ENCODE results near the gene B3GNT9. TPM values are rescaled to one million over a fixed set of nuclear protein-coding genes. Genes with fewer than 3 reads are reported as not detected.

B3GNT9 gene
- polyA plus RNA-seq, 1 of the 3 experiments (the other 2 are of a cell fraction), result 9.9 TPM

GRCh38 chr16:67186550-67186950 is 35.8 kb upstream of the B3GNT9 start:
- ChIA-PET POLR2A (no interaction called here), CTCF (interaction anchor here (1.2 to 2.3 kb wide), 3 partner anchors 168 to 232 kb away, joined by 4 to 12 read pairs (median 6); partner anchors contain the start of gene CES3)
- no peaks in the 10 kb centered on the region for H3K9me3 ChIP-seq
- H3K4me3 ChIP-seq (ENCODE audit: low read depth in 2 of 2, low read length in 1 of 2), result peak overlapping the region in 1 of 2 experiments; percentile 36; a peak in 2 of 4 replicates
- H3K4me2 ChIP-seq, result peak overlapping the region; percentile 92
- no peaks in the 10 kb centered on the region for H3K27me3 ChIP-seq (ENCODE audit: insufficient read depth)
- peak; percentile 63; the same call in 1 of the 2 replicates for TF ChIP-seq MAX (IDR thresholded peaks at IDR 0.05; ENCODE audit: low read depth)
- TF ChIP-seq FOXJ3 (CRISPR knock-in tag; IDR thresholded peaks at IDR 0.05), result no peak
- TF ChIP-seq RAD21 (IDR thresholded peaks at IDR 0.05; ENCODE audit: low read length), result no peak
- TF ChIP-seq, protein P1, sequence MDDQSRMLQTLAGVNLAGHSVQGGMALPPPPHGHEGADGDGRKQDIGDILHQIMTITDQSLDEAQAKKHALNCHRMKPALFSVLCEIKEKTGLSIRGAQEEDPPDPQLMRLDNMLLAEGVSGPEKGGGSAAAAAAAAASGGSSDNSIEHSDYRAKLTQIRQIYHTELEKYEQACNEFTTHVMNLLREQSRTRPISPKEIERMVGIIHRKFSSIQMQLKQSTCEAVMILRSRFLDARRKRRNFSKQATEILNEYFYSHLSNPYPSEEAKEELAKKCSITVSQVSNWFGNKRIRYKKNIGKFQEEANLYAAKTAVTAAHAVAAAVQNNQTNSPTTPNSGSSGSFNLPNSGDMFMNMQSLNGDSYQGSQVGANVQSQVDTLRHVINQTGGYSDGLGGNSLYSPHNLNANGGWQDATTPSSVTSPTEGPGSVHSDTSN (IDR thresholded peaks at IDR 0.05), result no peak
- TF ChIP-seq FOXM1 (IDR thresholded peaks at IDR 0.05; ENCODE audit: low read depth), result no peak
- TF ChIP-seq TEAD4 (IDR thresholded peaks at IDR 0.05; ENCODE audit: borderline replicate concordance, insufficient read depth), result no peak
- no peak for TF ChIP-seq POLR2AphosphoS5 (IDR thresholded peaks at IDR 0.05; ENCODE audit: low read depth, low read length)
- peak; percentile 65; the same call in 1 of the 2 replicates for TF ChIP-seq SIN3A (IDR thresholded peaks at IDR 0.05; ENCODE audit: borderline replicate concordance, low read depth, low read length)
- peak; percentile 62; the same call in 1 of the 2 replicates for TF ChIP-seq FOSL2 (IDR thresholded peaks at IDR 0.05; ENCODE audit: borderline replicate concordance, low read depth)
- no peak for TF ChIP-seq SMC3 (IDR thresholded peaks at IDR 0.05; ENCODE audit: low read depth, low read length)
- no peak for TF ChIP-seq RFX5 (IDR thresholded peaks at IDR 0.05; ENCODE audit: low read length)
- peak; percentile 48; the same call in 1 of the 2 replicates for TF ChIP-seq REST (IDR thresholded peaks at IDR 0.05; ENCODE audit: low read depth, low read length)
- TF ChIP-seq TCF12 (IDR thresholded peaks at IDR 0.05), result peak; percentile 32; the same call in 1 of the 2 replicates
- no peak; the same call in 1 of the 2 replicates for TF ChIP-seq NFIC (IDR thresholded peaks at IDR 0.05; ENCODE audit: borderline replicate concordance)
- peak; percentile 50; the same call in 1 of the 2 replicates for TF ChIP-seq YY1 (IDR thresholded peaks at IDR 0.05; ENCODE audit: low read depth)
- TF ChIP-seq GABPA (IDR thresholded peaks at IDR 0.05; ENCODE audit: low read depth), result no peak
- no peak for TF ChIP-seq EP300 (IDR thresholded peaks at IDR 0.05; ENCODE audit: borderline replicate concordance in 1 of 2, low read depth in 1 of 2, low read length in 1 of 2)
- no peak overlapping the region for H2AFZ ChIP-seq (ENCODE audit: low read depth)
- H3K79me2 ChIP-seq (ENCODE audit: insufficient read depth), result peaks cover 18% of the 10 kb centered on the region
- peaks cover 21 to 25% of the 10 kb centered on the region in 2 experiments for H3K4me1 ChIP-seq (ENCODE audit: control insufficient read depth in 1 of 2, insufficient read depth in 2 of 2, low read depth in 1 of 2, low read length in 1 of 2)
- 13% methylated on average over 4 of the region's 5 CpGs for WGBS (ENCODE audit: low lambda C conversion rate)
- no peak for DNase-seq
- no peaks in the 10 kb centered on the region for H3K9me2 ChIP-seq
- H4K20me1 ChIP-seq (ENCODE audit: insufficient read depth), result no peaks in the 10 kb centered on the region
- H3K27ac ChIP-seq (ENCODE audit: low read depth in 2 of 2, low read length in 1 of 2), result peak overlapping the region in 1 of 2 experiments; percentile 57; a peak in 3 of 4 replicates
- H3K9ac ChIP-seq, result no peak overlapping the region
- peaks cover 30% of the 10 kb centered on the region for H3F3A ChIP-seq (replicated peaks; ENCODE audit: insufficient read depth)
- no peaks in the 10 kb centered on the region for H3K36me3 ChIP-seq (replicated peaks in 1 of 2; ENCODE audit: control insufficient read depth in 1 of 2, insufficient read depth in 2 of 2, low read length in 1 of 2)

Measured in SK-N-SH (cell line).